Hepatocyte (in vitro differentiated cells): Measurements from ENCODE around the gene ZNF544. TPM values are rescaled to one million over a fixed set of nuclear protein-coding genes. Genes with fewer than 3 reads are reported as not detected.

Source experiments
- DNase-seq: peaks from one replicate; pipeline ENCODE4 v3.0.0-alpha.2; 2016; ENCODE audit warnings: low spot score
- H2AFZ ChIP-seq: fragments of 200-600 bp; sonication (generic); 2 replicates; pipeline ENCODE4 v1.6.0; 2016; ENCODE audit warnings: antibody characterized with exemption, mild to moderate bottlenecking
- H3K27ac ChIP-seq: fragments of 200-600 bp; sonication (generic); 2 replicates; pipeline ENCODE4 v1.5.1; 2016; ENCODE audit warnings: mild to moderate bottlenecking
- H3K27me3 ChIP-seq: fragments of 200-600 bp; sonication (generic); 2 replicates; pipeline ENCODE4 v1.6.1; 2016
- H3K36me3 ChIP-seq: fragments of 200-600 bp; sonication (generic); replicated peaks from 2 replicates; pipeline ENCODE4 v1.5.1; 2016; ENCODE audit warnings: low read depth; ENCODE audit not compliant: insufficient read depth
- H3K4me1 ChIP-seq: fragments of 200-600 bp; sonication (generic); 2 replicates; pipeline ENCODE4 v1.5.1; 2016; ENCODE audit warnings: mild to moderate bottlenecking, moderate library complexity; ENCODE audit not compliant: insufficient read depth
- H3K4me2 ChIP-seq: fragments of 200-600 bp; sonication (generic); 2 replicates; pipeline ENCODE4 v1.6.0; 2016
- H3K4me3 ChIP-seq: fragments of 200-600 bp; sonication (generic); 2 replicates; pipeline ENCODE4 v1.5.1; 2016; ENCODE audit warnings: mild to moderate bottlenecking
- H3K79me2 ChIP-seq: fragments of 200-600 bp; sonication (generic); 2 replicates; pipeline ENCODE4 v1.6.0; 2017; ENCODE audit warnings: mild to moderate bottlenecking
- H3K9me2 ChIP-seq: fragments of 200-600 bp; sonication (generic); replicated peaks from 2 replicates; pipeline ENCODE4 v1.6.0; 2017; ENCODE audit warnings: mild to moderate bottlenecking; ENCODE audit not compliant: insufficient read depth
- H3K9me3 ChIP-seq: fragments of 200-600 bp; sonication (generic); 2 replicates; pipeline ENCODE4 v1.5.1; 2016; ENCODE audit warnings: low read depth, mild to moderate bottlenecking
- H4K20me1 ChIP-seq: fragments of 200-600 bp; sonication (generic); 2 replicates; pipeline ENCODE4 v1.6.0; 2016; ENCODE audit warnings: mild to moderate bottlenecking; ENCODE audit not compliant: insufficient read depth, poor library complexity, severe bottlenecking
- EZH2 ChIP-seq: fragments of 200-600 bp; sonication (generic); IDR thresholded peaks from 2 replicates; pipeline ENCODE4 v1.6.1; 2016; ENCODE audit warnings: antibody characterized with exemption, mild to moderate bottlenecking, borderline replicate concordance
- EZH2phosphoT487 ChIP-seq: fragments of 200-600 bp; sonication (generic); IDR thresholded peaks from one replicate; pipeline ENCODE4 v1.6.1; 2018; ENCODE audit warnings: antibody characterized with exemption, mild to moderate bottlenecking, low read depth, moderate library complexity; ENCODE audit not compliant: unreplicated experiment, severe bottlenecking
- WGBS: methylation state at CpG from one replicate; pipeline ENCODE4 v1.1.6; 2016; ENCODE audit warnings: low lambda C conversion rate; ENCODE audit errors: missing lambda C conversion rate; 5-methylcytosine and 5-hydroxymethylcytosine counted together
- polyA plus RNA-seq: library from polyadenylated mRNA; unstranded; fragments of >200 nt; fragmentation: Nextera tagmentation; extraction: Ambion mirVana; gene quantifications from 2 replicates; pipeline ENCODE4 v1.2.1, GENCODE V29; 2016
- total RNA-seq: library from RNA; depleted of rRNA; stranded (reverse); fragments of >200 nt; gene quantifications from 2 replicates; pipeline ENCODE4 v1.2.3, GENCODE V29; 2014
- TF ChIP-seq, protein P1 (sequence below): fragments of 200-600 bp; sonication (generic); IDR thresholded peaks from 2 replicates; pipeline ENCODE4 v1.5.1; 2016; ENCODE audit warnings: antibody characterized with exemption, mild to moderate bottlenecking; ENCODE audit not compliant: poor library complexity

The ZNF544 gene
- total and polyA plus RNA-seq, 2 experiments from 2014 or later, result 17.2 to 34.1 TPM

DNA sequence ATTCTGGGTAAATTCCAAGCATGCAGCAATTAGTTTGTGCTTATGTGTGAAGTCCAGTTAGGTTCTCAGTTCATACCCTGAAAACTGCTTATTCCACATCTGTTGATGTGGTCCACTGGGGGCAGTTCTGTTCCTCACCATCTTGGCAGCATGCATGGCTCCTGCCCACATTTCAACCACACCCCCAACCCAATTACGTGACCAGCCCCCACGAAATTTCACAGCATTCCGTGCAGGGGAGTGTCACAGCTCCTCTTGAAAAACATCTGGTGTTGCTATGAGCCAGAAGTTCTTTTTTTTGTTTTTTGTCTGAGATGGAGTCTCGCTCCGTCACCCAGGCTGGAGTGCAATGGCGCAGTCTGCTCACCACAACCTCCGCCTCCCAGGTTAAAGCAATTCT is 67.4 kb downstream of the ZNF544 start:
- Histone ChIP-seq H3K79me2 (peaks cover 22% of the 10 kb centered on the region), H3K4me3 (no peak overlapping the region), H3K27me3 (no peaks in the 10 kb centered on the region), H3K9me3 (no peaks in the 10 kb centered on the region), H4K20me1 (no peaks in the 10 kb centered on the region), H3K9me2 (no peaks in the 10 kb centered on the region), H3K36me3 (no peaks in the 10 kb centered on the region), H3K4me2 (no peak overlapping the region), H3K4me1 (no peaks in the 10 kb centered on the region), H3K27ac (no peak overlapping the region), H2AFZ (no peak overlapping the region)
- DNase-seq, result no peak
- WGBS, result 97% methylated on average over 7 of the region's 7 CpGs
- no peak for TF ChIP-seq EZH2phosphoT487

DNA sequence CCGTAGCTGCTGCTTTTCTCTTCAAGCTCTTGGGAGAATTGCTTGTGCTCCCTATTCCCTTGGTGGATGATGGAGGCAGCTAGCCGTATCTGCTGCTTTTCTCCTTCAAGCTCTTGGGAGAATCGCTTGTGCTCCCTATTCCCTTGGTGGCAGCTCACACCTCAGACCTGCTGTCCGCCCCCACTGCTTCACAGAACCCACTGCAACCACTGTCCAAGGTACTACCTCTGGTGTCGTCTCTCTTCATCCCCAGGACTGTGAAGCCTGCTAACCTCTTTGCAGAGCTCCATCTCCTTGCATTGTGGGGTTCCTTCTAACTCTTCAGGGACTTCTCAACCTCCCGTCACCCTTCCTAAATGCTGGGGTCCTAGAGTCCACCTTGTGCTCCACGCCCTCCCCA is 71.9 kb downstream of the ZNF544 start:
- no peak overlapping the region for H3K4me3 ChIP-seq
- peaks cover 20% of the 10 kb centered on the region for H3K79me2 ChIP-seq
- H3K4me1 ChIP-seq, result no peaks in the 10 kb centered on the region
- no peak overlapping the region for H3K27ac ChIP-seq
- H3K9me3 ChIP-seq, result no peaks in the 10 kb centered on the region
- H3K4me2 ChIP-seq, result no peak overlapping the region
- no peaks in the 10 kb centered on the region for H4K20me1 ChIP-seq
- H2AFZ ChIP-seq, result no peak overlapping the region
- no peak for DNase-seq
- H3K27me3 ChIP-seq, result no peaks in the 10 kb centered on the region
- 97% methylated on average over 7 of the region's 7 CpGs for WGBS
- TF ChIP-seq EZH2 (no peak), EZH2phosphoT487 (no peak)
- TF ChIP-seq, protein P1, sequence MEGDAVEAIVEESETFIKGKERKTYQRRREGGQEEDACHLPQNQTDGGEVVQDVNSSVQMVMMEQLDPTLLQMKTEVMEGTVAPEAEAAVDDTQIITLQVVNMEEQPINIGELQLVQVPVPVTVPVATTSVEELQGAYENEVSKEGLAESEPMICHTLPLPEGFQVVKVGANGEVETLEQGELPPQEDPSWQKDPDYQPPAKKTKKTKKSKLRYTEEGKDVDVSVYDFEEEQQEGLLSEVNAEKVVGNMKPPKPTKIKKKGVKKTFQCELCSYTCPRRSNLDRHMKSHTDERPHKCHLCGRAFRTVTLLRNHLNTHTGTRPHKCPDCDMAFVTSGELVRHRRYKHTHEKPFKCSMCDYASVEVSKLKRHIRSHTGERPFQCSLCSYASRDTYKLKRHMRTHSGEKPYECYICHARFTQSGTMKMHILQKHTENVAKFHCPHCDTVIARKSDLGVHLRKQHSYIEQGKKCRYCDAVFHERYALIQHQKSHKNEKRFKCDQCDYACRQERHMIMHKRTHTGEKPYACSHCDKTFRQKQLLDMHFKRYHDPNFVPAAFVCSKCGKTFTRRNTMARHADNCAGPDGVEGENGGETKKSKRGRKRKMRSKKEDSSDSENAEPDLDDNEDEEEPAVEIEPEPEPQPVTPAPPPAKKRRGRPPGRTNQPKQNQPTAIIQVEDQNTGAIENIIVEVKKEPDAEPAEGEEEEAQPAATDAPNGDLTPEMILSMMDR, result no peak
- H3K36me3 ChIP-seq, result no peaks in the 10 kb centered on the region
- H3K9me2 ChIP-seq, result no peaks in the 10 kb centered on the region

DNA sequence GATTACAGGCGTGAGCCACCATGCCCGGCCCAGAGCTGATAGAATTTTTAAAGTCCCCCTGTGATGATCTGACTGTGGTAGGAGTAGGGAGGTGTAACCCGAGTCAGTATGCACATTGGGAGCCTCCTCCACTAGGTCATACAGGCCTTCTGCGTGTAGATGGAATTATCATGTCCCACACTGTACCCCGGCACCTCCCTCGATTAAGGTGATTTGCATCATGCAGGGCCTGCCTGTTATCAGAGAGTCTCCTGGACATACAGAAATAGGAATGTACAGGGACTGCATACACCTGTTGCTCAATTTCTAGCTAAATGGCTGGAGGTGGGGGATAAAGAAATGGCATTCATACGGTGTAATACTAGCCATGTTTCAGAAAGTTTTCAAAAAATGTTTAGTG is 75.5 kb downstream of the ZNF544 start:
- Histone ChIP-seq H3K9me3 (no peaks in the 10 kb centered on the region), H3K4me1 (peaks cover 9% of the 10 kb centered on the region), H3K27ac (peak overlapping the region; percentile 79), H3K36me3 (no peaks in the 10 kb centered on the region), H3K9me2 (no peaks in the 10 kb centered on the region), H4K20me1 (no peaks in the 10 kb centered on the region), H3K79me2 (peaks cover 37% of the 10 kb centered on the region), H2AFZ (no peak overlapping the region), H3K27me3 (no peaks in the 10 kb centered on the region), H3K4me2 (peak overlapping the region; percentile 75), H3K4me3 (no peak overlapping the region)
- TF ChIP-seq EZH2phosphoT487 (no peak), EZH2 (no peak)
- TF ChIP-seq, protein P1, result no peak
- no peak for DNase-seq
- 78% methylated on average over 7 of the region's 7 CpGs for WGBS

DNA sequence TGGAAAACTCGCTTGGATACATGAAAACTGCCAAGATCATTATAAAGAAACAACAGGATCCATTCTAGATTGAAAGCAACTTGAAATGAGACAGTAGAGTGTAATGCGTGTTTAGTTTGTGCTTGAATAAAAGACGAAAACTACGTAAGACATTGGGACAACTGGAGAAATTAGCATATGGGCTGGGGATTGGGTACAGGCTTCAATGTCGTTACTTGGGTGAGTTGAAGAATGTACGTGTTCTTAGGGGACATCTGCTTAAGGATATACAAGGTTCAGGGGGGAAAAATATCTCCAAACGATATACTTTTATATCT is 76.0 kb downstream of the ZNF544 start:
- no peaks in the 10 kb centered on the region for H4K20me1 ChIP-seq
- WGBS, result 13% methylated on average over 7 of the region's 7 CpGs
- H3K4me3 ChIP-seq, result peak overlapping the region; percentile 34
- H3K27ac ChIP-seq, result peak overlapping the region; percentile 79
- H3K27me3 ChIP-seq, result no peaks in the 10 kb centered on the region
- peaks cover 9% of the 10 kb centered on the region for H3K4me1 ChIP-seq
- DNase-seq, result no peak
- H2AFZ ChIP-seq, result peak overlapping the region; percentile 73
- no peaks in the 10 kb centered on the region for H3K9me3 ChIP-seq
- TF ChIP-seq EZH2phosphoT487, result no peak
- TF ChIP-seq, protein P1, result no peak
- no peak for TF ChIP-seq EZH2
- H3K9me2 ChIP-seq, result no peaks in the 10 kb centered on the region
- peak overlapping the region; percentile 75 for H3K4me2 ChIP-seq
- H3K36me3 ChIP-seq, result no peaks in the 10 kb centered on the region
- peaks cover 39% of the 10 kb centered on the region for H3K79me2 ChIP-seq
